ENCODE results near the gene MPC1L.
A peak's percentile ranks its signal among the peaks of the same experiment; 100 is the strongest.

Gene MPC1L

GRCh38 chrX:40660381-40660780 is 37.2 kb downstream of the MPC1L start:
- H3K79me1 ChIP-seq (replicated peaks; ENCODE audit: low read length, poor library complexity, severe bottlenecking): peaks cover under 1% of the 10 kb centered on the region
- H2AK5ac ChIP-seq (ENCODE audit: low read length, severe bottlenecking): no peak overlapping the region
- no peak overlapping the region for H2BK12ac ChIP-seq (ENCODE audit: low read length in 2 of 2)
- H3K36me3 ChIP-seq (ENCODE audit: control insufficient read depth in 1 of 2, insufficient read depth in 2 of 2, low read depth in 1 of 2, low read length in 2 of 2): peaks cover 19 to 46% of the 10 kb centered on the region in 2 experiments
- H2BK5ac ChIP-seq (ENCODE audit: low read depth, low read length, poor library complexity, severe bottlenecking): no peak overlapping the region
- H2AFZ ChIP-seq (ENCODE audit: low read depth, low read length): no peak overlapping the region
- H3K4ac ChIP-seq (ENCODE audit: low read depth in 1 of 2, low read length in 2 of 2): no peak overlapping the region
- H3K9ac ChIP-seq (ENCODE audit: low read length): no peak overlapping the region
- no peak overlapping the region for H3K14ac ChIP-seq (ENCODE audit: low read length in 2 of 2)
- H3K4me2 ChIP-seq (ENCODE audit: low read length, poor library complexity, severe bottlenecking): no peak overlapping the region
- no CpG with 5 or more reads among the region's 5 CpGs for WGBS
- H4K91ac ChIP-seq (ENCODE audit: low read length): no peak overlapping the region
- H2BK120ac ChIP-seq (ENCODE audit: low read depth, low read length): no peak overlapping the region
- no peak overlapping the region for H4K8ac ChIP-seq (ENCODE audit: low read length)
- H2BK15ac ChIP-seq (ENCODE audit: low read depth, poor library complexity, severe bottlenecking): no peak overlapping the region
- H3K23ac ChIP-seq (ENCODE audit: low read length in 2 of 2): no peak overlapping the region
- H3K4me3 ChIP-seq (ENCODE audit: insufficient read depth in 1 of 2, low read depth in 1 of 2, low read length in 2 of 2): no peak overlapping the region
- peaks cover 0 to 30% of the 10 kb centered on the region in 2 experiments for H3K27me3 ChIP-seq (ENCODE audit: control insufficient read depth in 1 of 2, insufficient read depth in 1 of 2, low read length in 2 of 2)
- no peaks in the 10 kb centered on the region for H3K4me1 ChIP-seq (ENCODE audit: control insufficient read depth, insufficient read depth, low read depth, low read length)
- DNase-seq: no peak
- no peak overlapping the region for H3K27ac ChIP-seq (ENCODE audit: low read length, poor library complexity, severe bottlenecking)
- no peaks in the 10 kb centered on the region for H3K9me3 ChIP-seq (ENCODE audit: control insufficient read depth, low read length)
- H3K18ac ChIP-seq (ENCODE audit: low read depth in 1 of 2, low read length in 2 of 2): no peak overlapping the region

GRCh38 chrX:40661489-40661888 is 38.3 kb downstream of the MPC1L start:
- WGBS: no CpG with 5 or more reads among the region's 2 CpGs
- no peak overlapping the region for H3K27ac ChIP-seq (ENCODE audit: low read length, poor library complexity, severe bottlenecking)
- H3K4me3 ChIP-seq (ENCODE audit: insufficient read depth in 1 of 2, low read depth in 1 of 2, low read length in 2 of 2): no peak overlapping the region
- no peaks in the 10 kb centered on the region for H3K79me1 ChIP-seq (replicated peaks; ENCODE audit: low read length, poor library complexity, severe bottlenecking)
- no peak overlapping the region for H2BK15ac ChIP-seq (ENCODE audit: low read depth, poor library complexity, severe bottlenecking)
- peaks cover 0 to 26% of the 10 kb centered on the region in 2 experiments for H3K27me3 ChIP-seq (ENCODE audit: control insufficient read depth in 1 of 2, insufficient read depth in 1 of 2, low read length in 2 of 2)
- no peak overlapping the region for H2BK5ac ChIP-seq (ENCODE audit: low read depth, low read length, poor library complexity, severe bottlenecking)
- no peak overlapping the region for H2AFZ ChIP-seq (ENCODE audit: low read depth, low read length)
- no peaks in the 10 kb centered on the region for H3K9me3 ChIP-seq (ENCODE audit: control insufficient read depth, low read length)
- no peak overlapping the region for H2BK120ac ChIP-seq (ENCODE audit: low read depth, low read length)
- H3K4me2 ChIP-seq (ENCODE audit: low read length, poor library complexity, severe bottlenecking): no peak overlapping the region
- no peak overlapping the region for H3K14ac ChIP-seq (ENCODE audit: low read length in 2 of 2)
- no peak overlapping the region for H3K4ac ChIP-seq (ENCODE audit: low read depth in 1 of 2, low read length in 2 of 2)
- peaks cover 19 to 52% of the 10 kb centered on the region in 2 experiments for H3K36me3 ChIP-seq (ENCODE audit: control insufficient read depth in 1 of 2, insufficient read depth in 2 of 2, low read depth in 1 of 2, low read length in 2 of 2)
- no peak overlapping the region for H2BK12ac ChIP-seq (ENCODE audit: low read length in 2 of 2)
- H4K91ac ChIP-seq (ENCODE audit: low read length): no peak overlapping the region
- H3K4me1 ChIP-seq (ENCODE audit: control insufficient read depth, insufficient read depth, low read depth, low read length): no peaks in the 10 kb centered on the region
- H3K9ac ChIP-seq (ENCODE audit: low read length): no peak overlapping the region
- no peak overlapping the region for H2AK5ac ChIP-seq (ENCODE audit: low read length, severe bottlenecking)
- no peak overlapping the region for H3K18ac ChIP-seq (ENCODE audit: low read depth in 1 of 2, low read length in 2 of 2)
- no peak overlapping the region for H3K23ac ChIP-seq (ENCODE audit: low read length in 2 of 2)
- no peak for DNase-seq
- H4K8ac ChIP-seq (ENCODE audit: low read length): no peak overlapping the region

GRCh38 chrX:40663078-40663740 is 40.0 kb downstream of the MPC1L start:
- H2BK120ac ChIP-seq (ENCODE audit: low read depth, low read length): no peak overlapping the region
- no peak overlapping the region for H4K8ac ChIP-seq (ENCODE audit: low read length)
- no peak overlapping the region for H3K4me3 ChIP-seq (ENCODE audit: insufficient read depth in 1 of 2, low read depth in 1 of 2, low read length in 2 of 2)
- peaks cover 0 to 21% of the 10 kb centered on the region in 2 experiments for H3K27me3 ChIP-seq (ENCODE audit: control insufficient read depth in 1 of 2, insufficient read depth in 1 of 2, low read length in 2 of 2)
- H3K36me3 ChIP-seq (ENCODE audit: control insufficient read depth in 1 of 2, insufficient read depth in 2 of 2, low read depth in 1 of 2, low read length in 2 of 2): peaks cover 15 to 59% of the 10 kb centered on the region in 2 experiments
- H3K18ac ChIP-seq (ENCODE audit: low read depth in 1 of 2, low read length in 2 of 2): no peak overlapping the region
- no peak overlapping the region for H2BK5ac ChIP-seq (ENCODE audit: low read depth, low read length, poor library complexity, severe bottlenecking)
- no peak overlapping the region for H2BK15ac ChIP-seq (ENCODE audit: low read depth, poor library complexity, severe bottlenecking)
- no peak overlapping the region for H2BK12ac ChIP-seq (ENCODE audit: low read length in 2 of 2)
- no peak for DNase-seq
- no peak overlapping the region for H3K23ac ChIP-seq (ENCODE audit: low read length in 2 of 2)
- H3K4me1 ChIP-seq (ENCODE audit: control insufficient read depth, insufficient read depth, low read depth, low read length): no peaks in the 10 kb centered on the region
- no peak overlapping the region for H4K91ac ChIP-seq (ENCODE audit: low read length)
- no peak overlapping the region for H3K4ac ChIP-seq (ENCODE audit: low read depth in 1 of 2, low read length in 2 of 2)
- no peak overlapping the region for H3K9ac ChIP-seq (ENCODE audit: low read length)
- H2AFZ ChIP-seq (ENCODE audit: low read depth, low read length): no peak overlapping the region
- H3K27ac ChIP-seq (ENCODE audit: low read length, poor library complexity, severe bottlenecking): no peak overlapping the region
- H2AK5ac ChIP-seq (ENCODE audit: low read length, severe bottlenecking): no peak overlapping the region
- peaks cover 2% of the 10 kb centered on the region for H3K79me1 ChIP-seq (replicated peaks; ENCODE audit: low read length, poor library complexity, severe bottlenecking)
- no peaks in the 10 kb centered on the region for H3K9me3 ChIP-seq (ENCODE audit: control insufficient read depth, low read length)
- H3K14ac ChIP-seq (ENCODE audit: low read length in 2 of 2): no peak overlapping the region
- no peak overlapping the region for H3K4me2 ChIP-seq (ENCODE audit: low read length, poor library complexity, severe bottlenecking)
- no CpG with 5 or more reads among the region's 3 CpGs for WGBS

- Histone ChIP-seq H3K4ac (ENCODE audit: low read depth in 1 of 2, low read length in 2 of 2) (no peak overlapping the region), H3K79me1 (replicated peaks; ENCODE audit: low read length, poor library complexity, severe bottlenecking) (peaks cover 2% of the 10 kb centered on the region), H3K9ac (ENCODE audit: low read length) (no peak overlapping the region), H3K9me3 (ENCODE audit: control insufficient read depth, low read length) (no peaks in the 10 kb centered on the region), H2BK12ac (ENCODE audit: low read length in 2 of 2) (no peak overlapping the region), H3K27me3 (ENCODE audit: control insufficient read depth in 1 of 2, insufficient read depth in 1 of 2, low read length in 2 of 2) (peaks cover 0 to 18% of the 10 kb centered on the region in 2 experiments), H2BK15ac (ENCODE audit: low read depth, poor library complexity, severe bottlenecking) (no peak overlapping the region), H4K8ac (ENCODE audit: low read length) (no peak overlapping the region), H4K91ac (ENCODE audit: low read length) (no peak overlapping the region), H3K23ac (ENCODE audit: low read length in 2 of 2) (no peak overlapping the region), H3K4me1 (ENCODE audit: control insufficient read depth, insufficient read depth, low read depth, low read length) (no peaks in the 10 kb centered on the region), H2AK5ac (ENCODE audit: low read length, severe bottlenecking) (no peak overlapping the region), H3K4me3 (ENCODE audit: insufficient read depth in 1 of 2, low read depth in 1 of 2, low read length in 2 of 2) (no peak overlapping the region), H3K4me2 (ENCODE audit: low read length, poor library complexity, severe bottlenecking) (no peak overlapping the region), H3K36me3 (ENCODE audit: control insufficient read depth in 1 of 2, insufficient read depth in 2 of 2, low read depth in 1 of 2, low read length in 2 of 2) (peaks cover 15 to 63% of the 10 kb centered on the region in 2 experiments), H2BK5ac (ENCODE audit: low read depth, low read length, poor library complexity, severe bottlenecking) (no peak overlapping the region), H2BK120ac (ENCODE audit: low read depth, low read length) (no peak overlapping the region), H3K14ac (ENCODE audit: low read length in 2 of 2) (no peak overlapping the region), H2AFZ (ENCODE audit: low read depth, low read length) (no peak overlapping the region), H3K27ac (ENCODE audit: low read length, poor library complexity, severe bottlenecking) (no peak overlapping the region), H3K18ac (ENCODE audit: low read depth in 1 of 2, low read length in 2 of 2) (no peak overlapping the region)
- WGBS: 52% methylated on average over 4 of the region's 6 CpGs
- DNase-seq: peak; percentile 29
These were observed 40.8 kb downstream of the MPC1L start for GRCh38 chrX:40663880-40664630.
